Measurements from ENCODE around the gene CPLX1. TPM values are rescaled to one million over a fixed set of nuclear protein-coding genes. Genes with fewer than 3 reads are reported as not detected.

Gene CPLX1
- total and polyA plus RNA-seq, 2 donors (not counting 1 experiment from before 2014, with no cell fraction given), result 0.03 to 0.66 TPM

DNA sequence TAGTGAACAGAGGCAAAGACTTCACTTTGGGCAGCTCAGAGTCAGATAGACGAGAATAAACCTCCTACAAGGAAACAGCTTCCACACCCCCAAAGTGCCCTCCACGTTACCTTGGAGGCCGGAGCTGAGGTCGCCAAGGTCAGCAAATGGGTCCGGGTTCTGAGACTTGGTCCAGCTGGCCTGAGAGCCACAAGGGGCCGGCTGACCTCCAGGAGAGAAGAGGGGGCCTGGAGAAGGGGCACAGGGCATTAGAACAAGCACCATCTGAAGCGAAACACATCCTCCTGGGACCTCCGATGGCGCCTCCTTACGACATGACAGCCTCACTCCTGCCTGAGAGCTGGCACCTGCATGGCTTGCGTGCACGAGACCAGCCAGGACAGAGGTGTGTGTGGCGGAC lies 33.6 kb upstream of the CPLX1 start:
- H3K4me2 ChIP-seq (ENCODE audit: extremely low read depth, insufficient read depth, low read length), result no peak overlapping the region
- no peaks in the 10 kb centered on the region for H3K27me3 ChIP-seq (ENCODE audit: control insufficient read depth, insufficient read depth, low read length)
- no peaks in the 10 kb centered on the region for H3K79me2 ChIP-seq (ENCODE audit: control insufficient read depth, insufficient read depth, low read length)
- no peak overlapping the region for H3K4me3 ChIP-seq (replicated peaks in 1 of 4; ENCODE audit: control extremely low read depth in 1 of 4, insufficient read depth in 1 of 4, low read depth in 3 of 4, low read length in 4 of 4)
- H4K20me1 ChIP-seq (ENCODE audit: control insufficient read depth, extremely low read depth, insufficient read depth, low read length), result no peaks in the 10 kb centered on the region
- no peaks in the 10 kb centered on the region for H3K9me3 ChIP-seq (ENCODE audit: control insufficient read depth, insufficient read depth, low read depth, low read length)
- TF ChIP-seq, protein P1, sequence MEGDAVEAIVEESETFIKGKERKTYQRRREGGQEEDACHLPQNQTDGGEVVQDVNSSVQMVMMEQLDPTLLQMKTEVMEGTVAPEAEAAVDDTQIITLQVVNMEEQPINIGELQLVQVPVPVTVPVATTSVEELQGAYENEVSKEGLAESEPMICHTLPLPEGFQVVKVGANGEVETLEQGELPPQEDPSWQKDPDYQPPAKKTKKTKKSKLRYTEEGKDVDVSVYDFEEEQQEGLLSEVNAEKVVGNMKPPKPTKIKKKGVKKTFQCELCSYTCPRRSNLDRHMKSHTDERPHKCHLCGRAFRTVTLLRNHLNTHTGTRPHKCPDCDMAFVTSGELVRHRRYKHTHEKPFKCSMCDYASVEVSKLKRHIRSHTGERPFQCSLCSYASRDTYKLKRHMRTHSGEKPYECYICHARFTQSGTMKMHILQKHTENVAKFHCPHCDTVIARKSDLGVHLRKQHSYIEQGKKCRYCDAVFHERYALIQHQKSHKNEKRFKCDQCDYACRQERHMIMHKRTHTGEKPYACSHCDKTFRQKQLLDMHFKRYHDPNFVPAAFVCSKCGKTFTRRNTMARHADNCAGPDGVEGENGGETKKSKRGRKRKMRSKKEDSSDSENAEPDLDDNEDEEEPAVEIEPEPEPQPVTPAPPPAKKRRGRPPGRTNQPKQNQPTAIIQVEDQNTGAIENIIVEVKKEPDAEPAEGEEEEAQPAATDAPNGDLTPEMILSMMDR (conservative IDR thresholded peaks at IDR 0.05 in 1 of 2, IDR thresholded peaks at IDR 0.05 in 1 of 2; ENCODE audit: low read depth in 1 of 2, low read length in 2 of 2), result no peak
- TF ChIP-seq EZH2 (IDR thresholded peaks at IDR 0.05; ENCODE audit: low read length, missing control alignments), result no peak
- H3K27ac ChIP-seq (ENCODE audit: insufficient read depth, low read length), result no peak overlapping the region
- no peak overlapping the region for H3K9ac ChIP-seq (ENCODE audit: insufficient read depth, low read length)
- no peak overlapping the region for H2AFZ ChIP-seq (ENCODE audit: low read length)
- DNase-seq (ENCODE audit: low read depth in 2 of 2), result no peak
- H3K4me1 ChIP-seq (ENCODE audit: control insufficient read depth, extremely low read depth, insufficient read depth, low read length), result no peaks in the 10 kb centered on the region
- H3K36me3 ChIP-seq (ENCODE audit: control insufficient read depth, insufficient read depth, low read length), result peaks cover 28% of the 10 kb centered on the region

DNA sequence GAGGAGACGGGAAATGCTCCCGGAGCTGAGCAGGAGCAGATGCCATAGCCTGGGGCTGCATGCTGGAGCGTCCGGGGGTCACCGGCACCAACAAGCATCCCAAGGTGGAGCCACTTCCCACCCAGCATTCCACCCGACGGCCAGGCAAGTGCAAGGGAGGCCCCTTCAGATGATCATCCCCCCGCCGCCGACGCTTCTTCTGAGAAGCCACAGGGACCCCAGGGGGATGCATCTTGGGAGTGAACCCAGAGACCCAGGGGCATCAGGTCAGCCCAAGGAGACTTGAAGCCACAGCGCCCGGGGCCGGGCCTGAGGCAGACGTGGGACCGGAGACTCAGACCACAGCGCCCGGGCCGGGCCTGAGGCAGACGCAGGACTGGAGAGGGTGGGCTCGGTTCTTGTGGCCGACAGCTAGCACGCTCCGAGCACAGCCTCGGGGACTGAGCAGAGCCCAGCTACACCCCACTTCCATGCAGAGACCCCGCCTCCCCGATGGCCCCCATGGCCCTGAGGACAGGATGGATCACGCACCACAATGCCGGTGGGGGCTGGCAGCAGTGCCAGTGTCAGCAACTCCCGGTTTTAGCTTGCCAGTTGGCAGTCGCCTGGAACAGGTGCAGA lies 33.0 kb upstream of the CPLX1 start:
- H3K4me2 ChIP-seq (ENCODE audit: extremely low read depth, insufficient read depth, low read length), result no peak overlapping the region
- no peak overlapping the region for H3K27ac ChIP-seq (ENCODE audit: insufficient read depth, low read length)
- no peak overlapping the region for H2AFZ ChIP-seq (ENCODE audit: low read length)
- TF ChIP-seq, protein P1 (conservative IDR thresholded peaks at IDR 0.05 in 1 of 2, IDR thresholded peaks at IDR 0.05 in 1 of 2; ENCODE audit: low read depth in 1 of 2, low read length in 2 of 2), result no peak
- no peak for TF ChIP-seq EZH2 (IDR thresholded peaks at IDR 0.05; ENCODE audit: low read length, missing control alignments)
- no peaks in the 10 kb centered on the region for H3K4me1 ChIP-seq (ENCODE audit: control insufficient read depth, extremely low read depth, insufficient read depth, low read length)
- H4K20me1 ChIP-seq (ENCODE audit: control insufficient read depth, extremely low read depth, insufficient read depth, low read length), result no peaks in the 10 kb centered on the region
- H3K36me3 ChIP-seq (ENCODE audit: control insufficient read depth, insufficient read depth, low read length), result peaks cover 26% of the 10 kb centered on the region
- no peak for DNase-seq (ENCODE audit: low read depth in 2 of 2)
- H3K9me3 ChIP-seq (ENCODE audit: control insufficient read depth, insufficient read depth, low read depth, low read length), result no peaks in the 10 kb centered on the region
- H3K4me3 ChIP-seq (replicated peaks in 1 of 4; ENCODE audit: control extremely low read depth in 1 of 4, insufficient read depth in 1 of 4, low read depth in 3 of 4, low read length in 4 of 4), result no peak overlapping the region
- no peak overlapping the region for H3K9ac ChIP-seq (ENCODE audit: insufficient read depth, low read length)
- no peaks in the 10 kb centered on the region for H3K27me3 ChIP-seq (ENCODE audit: control insufficient read depth, insufficient read depth, low read length)
- H3K79me2 ChIP-seq (ENCODE audit: control insufficient read depth, insufficient read depth, low read length), result no peaks in the 10 kb centered on the region

DNA sequence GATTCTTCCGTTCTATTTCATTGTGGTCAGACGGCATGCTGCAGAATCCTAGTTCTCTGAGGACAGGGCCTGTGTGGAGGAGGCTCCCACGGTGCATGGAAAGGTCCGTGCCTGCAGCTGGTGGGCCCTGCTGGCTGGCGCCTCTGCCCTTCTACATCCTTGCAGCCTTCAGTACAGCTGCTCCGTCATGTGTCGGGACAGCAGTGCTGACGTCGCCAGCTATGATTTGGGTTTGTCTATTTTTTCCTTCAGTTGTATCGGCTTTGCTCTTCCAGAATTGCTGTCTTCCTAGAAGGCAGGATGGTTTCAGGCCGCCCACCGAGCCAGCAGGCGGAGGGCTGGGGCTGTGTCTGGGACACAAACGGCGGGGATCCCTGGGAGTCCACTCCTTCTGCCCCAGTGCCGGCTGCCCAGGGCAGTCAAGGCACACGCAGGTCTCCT lies 32.1 kb upstream of the CPLX1 start:
- Histone ChIP-seq H3K4me2 (ENCODE audit: extremely low read depth, insufficient read depth, low read length) (no peak overlapping the region), H3K36me3 (ENCODE audit: control insufficient read depth, insufficient read depth, low read length) (peaks cover 22% of the 10 kb centered on the region), H3K27ac (ENCODE audit: insufficient read depth, low read length) (no peak overlapping the region), H3K4me3 (replicated peaks in 1 of 4; ENCODE audit: control extremely low read depth in 1 of 4, insufficient read depth in 1 of 4, low read depth in 3 of 4, low read length in 4 of 4) (no peak overlapping the region), H2AFZ (ENCODE audit: low read length) (no peak overlapping the region), H3K9ac (ENCODE audit: insufficient read depth, low read length) (no peak overlapping the region), H3K79me2 (ENCODE audit: control insufficient read depth, insufficient read depth, low read length) (no peaks in the 10 kb centered on the region), H3K27me3 (ENCODE audit: control insufficient read depth, insufficient read depth, low read length) (no peaks in the 10 kb centered on the region), H3K9me3 (ENCODE audit: control insufficient read depth, insufficient read depth, low read depth, low read length) (no peaks in the 10 kb centered on the region), H4K20me1 (ENCODE audit: control insufficient read depth, extremely low read depth, insufficient read depth, low read length) (no peaks in the 10 kb centered on the region), H3K4me1 (ENCODE audit: control insufficient read depth, extremely low read depth, insufficient read depth, low read length) (no peaks in the 10 kb centered on the region)
- TF ChIP-seq EZH2 (IDR thresholded peaks at IDR 0.05; ENCODE audit: low read length, missing control alignments), result no peak
- TF ChIP-seq, protein P1 (conservative IDR thresholded peaks at IDR 0.05 in 1 of 2, IDR thresholded peaks at IDR 0.05 in 1 of 2; ENCODE audit: low read depth in 1 of 2, low read length in 2 of 2), result no peak
- no peak for DNase-seq (ENCODE audit: low read depth in 2 of 2)
